H1 (cell line): ENCODE data around the gene NABP1. TPM values are rescaled to one million over a fixed set of nuclear protein-coding genes. Genes with fewer than 3 reads are reported as not detected.

ENCODE experiments used
- BCL11A ChIP-seq, 2 experiments: IDR thresholded peaks; one replicate each; pipeline ENCODE4 v1.6.1; 2011; ENCODE audit warnings: low read depth in 2 of 2, low read length in 2 of 2, mild to moderate bottlenecking in 2 of 2
- KDM4A ChIP-seq: IDR thresholded peaks from one replicate; pipeline ENCODE4 v1.7.1; 2012; ENCODE audit warnings: low read depth, mild to moderate bottlenecking, moderate library complexity, low read length, inconsistent platforms; ENCODE audit not compliant: severe bottlenecking
- SAP30 ChIP-seq: fragments of 300-600 bp; sonication (generic); IDR thresholded peaks from 2 replicates; pipeline ENCODE4 v1.7.1; 2012; ENCODE audit warnings: low read length, moderate library complexity, mild to moderate bottlenecking, inconsistent platforms; ENCODE audit not compliant: insufficient read depth, insufficient replicate concordance
- polyA plus RNA-seq, 7 experiments: library from polyadenylated mRNA; depleted of rRNA in 3 of 7; stranded (reverse) in 5 of 7; unstranded in 2 of 7; fragments of >200 nt in 5 of 7; fragments of 200-250 nt in 2 of 7; gene quantifications; 1 replicate in 5 of 7; 2 replicates in 1 of 7; 4 replicates in 1 of 7; pipeline versions ENCODE4 v1.2.1 to v1.2.3, GENCODE V29; 2011 to 2013; ENCODE audit warnings: missing spikeins in 2 of 7, mixed read lengths in 2 of 7
- total RNA-seq: library from RNA; stranded (reverse); fragmentation: NEBNext Ultra II Directional; extraction: Animal tissue kit (Norgen Biotek cat#: 25700); gene quantifications from 2 replicates; pipeline ENCODE4 v1.2.1, GENCODE V29; 2021

The NABP1 gene
- total and polyA plus RNA-seq, 2 of the 8 experiments (the other 6 are each of a cell fraction or from before 2014, with no cell fraction given) = 0.63 to 4.8 TPM

GRCh38 chr2:191656391-191656790, 21.5 kb upstream of the NABP1 start (continued):
- TF ChIP-seq SAP30 (no peak), BCL11A (IDR thresholded peaks at IDR 0.05; ENCODE audit: low read depth in 2 of 2, low read length in 2 of 2) (no peak), KDM4A (no peak)
- TF ChIP-seq, all 59 proteins: peak for 0
